ENCODE results near the gene CIB1. TPM values are rescaled to one million over a fixed set of nuclear protein-coding genes. Genes with fewer than 3 reads are reported as not detected.

CIB1 gene
- total RNA-seq, 6 experiments from 2014 or later, result 43.4 to 83.0 (median 51.0) TPM

- H3K27me3 ChIP-seq, result no peaks in the 10 kb centered on the region
- peak within 1 kb of the TSS; percentile 89 to 97 (median 90) for H3K27ac ChIP-seq
- WGBS (ENCODE audit: insufficient coverage, low coverage, low lambda C conversion rate, missing lambda C conversion rate), result under 1% methylated on average over 17 of the region's 49 CpGs
- peaks cover under 1 to 26% (median 9%) of the 10 kb centered on the region in 4 donors for H3K36me3 ChIP-seq
- DNase-seq (no peak), ATAC-seq (no peak)
- peaks cover 0 to 46% (median 17%) of the 10 kb centered on the region in 4 donors for H3K4me1 ChIP-seq
- H3K4me3 ChIP-seq, result peak within 1 kb of the TSS; percentile 89 to 97 (median 92)
- TF ChIP-seq CTCF (IDR thresholded peaks at IDR 0.05) (no peak), POLR2A (IDR thresholded peaks at IDR 0.05) (peak; percentile 84)
- no peaks in the 10 kb centered on the region for H3K9me3 ChIP-seq
- intact Hi-C loops (cut with DNase I), result no loop called here
Observed at GRCh38 chr15:90234096-90234988, 601 bp upstream of the CIB1 start, which contains the start of gene GDPGP1. Gene GDPGP1 (plus strand): TSS chr15:90234209. CDS start chr15:90240909, 6,700 bp downstream.

GRCh38 chr15:90232941-90233386 lies 777 bp downstream of the CIB1 start:
- intact Hi-C loops (cut with DNase I), result no loop called here
- peak overlapping the region; percentile 89 to 97 (median 90) for H3K27ac ChIP-seq
- H3K27me3 ChIP-seq, result no peaks in the 10 kb centered on the region
- TF ChIP-seq POLR2A (IDR thresholded peaks at IDR 0.05) (no peak), CTCF (IDR thresholded peaks at IDR 0.05) (peak in 3 of 4 donors; percentile 48 to 65 (median 50))
- H3K36me3 ChIP-seq, result peaks cover 4 to 30% (median 13%) of the 10 kb centered on the region in 4 donors
- DNase-seq, result no peak
- 0% methylated on average over 4 of the region's 9 CpGs for WGBS (ENCODE audit: insufficient coverage, low coverage, low lambda C conversion rate, missing lambda C conversion rate)
- ATAC-seq, result no peak
- peaks cover 0 to 47% (median 18%) of the 10 kb centered on the region in 4 donors for H3K4me1 ChIP-seq
- no peaks in the 10 kb centered on the region for H3K9me3 ChIP-seq
- peak overlapping the region; percentile 89 to 97 (median 92) for H3K4me3 ChIP-seq

GRCh38 chr15:90232196-90232595 lies 1.5 kb downstream of the CIB1 start:
- WGBS (ENCODE audit: insufficient coverage, low coverage, low lambda C conversion rate, missing lambda C conversion rate), result 50% methylated on average over 2 of the region's 13 CpGs
- H3K4me1 ChIP-seq, result peaks cover 0 to 47% (median 18%) of the 10 kb centered on the region in 4 donors
- peak overlapping the region; percentile 89 to 97 (median 92) for H3K4me3 ChIP-seq
- intact Hi-C loops (cut with DNase I), result no loop called here
- H3K9me3 ChIP-seq, result no peaks in the 10 kb centered on the region
- no peak for DNase-seq
- peak overlapping the region; percentile 89 to 97 (median 90) for H3K27ac ChIP-seq
- H3K27me3 ChIP-seq, result no peaks in the 10 kb centered on the region
- no peak for ATAC-seq
- H3K36me3 ChIP-seq, result peaks cover 5 to 30% (median 16%) of the 10 kb centered on the region in 4 donors
- TF ChIP-seq POLR2A (IDR thresholded peaks at IDR 0.05) (no peak), CTCF (IDR thresholded peaks at IDR 0.05) (no peak)

- ATAC-seq, result no peak
Observed at GRCh38 chr15:90231028-90232017, 2.4 kb downstream of the CIB1 start.

More at GRCh38 chr15:90231028-90232017, 2.4 kb downstream of the CIB1 start:
- H3K4me1 ChIP-seq, result peaks cover 0 to 47% (median 18%) of the 10 kb centered on the region in 4 donors
- H3K27me3 ChIP-seq, result no peaks in the 10 kb centered on the region
- TF ChIP-seq POLR2A (IDR thresholded peaks at IDR 0.05) (no peak), CTCF (IDR thresholded peaks at IDR 0.05) (no peak)
- peak in 1 of 3 donors; percentile 46 for DNase-seq
- no peak overlapping the region for H3K4me3 ChIP-seq
- intact Hi-C loops (cut with DNase I), result no loop called here
- WGBS (ENCODE audit: insufficient coverage, low coverage, low lambda C conversion rate, missing lambda C conversion rate), result 47% methylated on average over 15 of the region's 27 CpGs
- H3K9me3 ChIP-seq, result no peaks in the 10 kb centered on the region
- H3K27ac ChIP-seq, result peak overlapping the region; percentile 10 to 97 (median 90)
- H3K36me3 ChIP-seq, result peaks cover 5 to 38% (median 21%) of the 10 kb centered on the region in 4 donors

Measured in right lobe of liver (tissue), 6 donors.